ENCODE results near the gene ZEB2.

Gene ZEB2

DNA sequence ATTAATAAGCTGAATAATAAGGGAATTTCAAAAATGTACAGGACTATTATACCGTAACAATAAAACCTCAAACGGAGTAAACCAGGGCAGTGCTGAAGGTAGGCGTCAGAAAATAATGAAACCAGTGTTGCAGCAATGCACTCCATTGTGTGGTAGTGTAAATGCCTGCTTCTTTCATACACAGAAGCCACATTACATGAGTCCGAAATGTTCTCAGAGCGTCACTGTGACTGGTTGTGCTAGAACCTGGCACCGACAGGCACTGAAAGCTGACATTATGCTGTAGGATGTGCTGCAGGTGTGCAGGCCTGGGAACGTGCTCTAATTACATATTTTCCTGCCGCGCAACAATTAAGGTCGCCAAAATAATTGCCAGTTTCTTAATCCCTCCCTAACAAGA lies 53.3 kb downstream of the ZEB2 start:
- H3K27ac ChIP-seq (ENCODE audit: low read length), result no peak overlapping the region
- no peak overlapping the region for H3K4me2 ChIP-seq (ENCODE audit: insufficient read depth, low read length)
- no peaks in the 10 kb centered on the region for H4K20me1 ChIP-seq (ENCODE audit: insufficient read depth, low read length)
- H3K36me3 ChIP-seq (ENCODE audit: insufficient read depth, low read length), result no peaks in the 10 kb centered on the region
- no peaks in the 10 kb centered on the region for H3K27me3 ChIP-seq (ENCODE audit: insufficient read depth, low read length, poor library complexity)
- H3K4me3 ChIP-seq (ENCODE audit: low read depth in 1 of 2, low read length in 2 of 2), result no peak overlapping the region
- H3K9ac ChIP-seq (ENCODE audit: low read depth, low read length), result no peak overlapping the region
- no peak for ATAC-seq (ENCODE audit: insufficient read depth, low read depth)
- H2AFZ ChIP-seq (ENCODE audit: low read depth, low read length), result no peak overlapping the region
- H3K4me1 ChIP-seq (ENCODE audit: insufficient read depth, low read length), result no peaks in the 10 kb centered on the region
- H3K79me2 ChIP-seq (ENCODE audit: insufficient read depth, low read length), result no peaks in the 10 kb centered on the region
- no peaks in the 10 kb centered on the region for H3K9me3 ChIP-seq (ENCODE audit: insufficient read depth, low read length, severe bottlenecking)
- no peak for TF ChIP-seq CTCF (IDR thresholded peaks at IDR 0.05; ENCODE audit: borderline replicate concordance, extremely low read depth, low read length, poor library complexity, severe bottlenecking)
- TF ChIP-seq EZH2 (IDR thresholded peaks at IDR 0.05; ENCODE audit: borderline replicate concordance, low read depth, low read length, severe bottlenecking), result no peak
- DNase-seq, result no peak

DNA sequence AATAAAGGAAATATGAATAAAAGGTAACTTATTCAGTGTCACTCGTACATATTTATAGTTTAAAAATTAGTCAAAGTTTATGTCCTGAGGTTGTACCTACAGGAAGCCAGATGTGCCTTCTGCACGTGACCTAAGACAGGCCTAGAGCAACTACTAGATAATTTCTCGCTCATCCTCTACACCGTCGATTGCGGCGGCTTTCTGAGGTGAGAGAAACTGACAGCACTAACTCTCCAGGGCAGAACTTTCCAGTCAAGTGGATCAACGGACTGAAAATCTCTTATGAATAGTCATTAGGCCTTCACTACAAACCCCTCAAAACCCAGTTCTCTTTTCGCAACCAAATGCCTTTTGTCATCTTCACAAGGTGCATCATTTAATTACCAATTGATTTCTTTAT lies 54.2 kb downstream of the ZEB2 start:
- TF ChIP-seq CTCF (IDR thresholded peaks at IDR 0.05; ENCODE audit: borderline replicate concordance, extremely low read depth, low read length, poor library complexity, severe bottlenecking) (no peak), EZH2 (IDR thresholded peaks at IDR 0.05; ENCODE audit: borderline replicate concordance, low read depth, low read length, severe bottlenecking) (no peak)
- Histone ChIP-seq H3K79me2 (ENCODE audit: insufficient read depth, low read length) (no peaks in the 10 kb centered on the region), H3K36me3 (ENCODE audit: insufficient read depth, low read length) (no peaks in the 10 kb centered on the region), H4K20me1 (ENCODE audit: insufficient read depth, low read length) (no peaks in the 10 kb centered on the region), H3K27me3 (ENCODE audit: insufficient read depth, low read length, poor library complexity) (no peaks in the 10 kb centered on the region), H3K9ac (ENCODE audit: low read depth, low read length) (no peak overlapping the region), H3K27ac (ENCODE audit: low read length) (no peak overlapping the region), H3K9me3 (ENCODE audit: insufficient read depth, low read length, severe bottlenecking) (no peaks in the 10 kb centered on the region), H3K4me2 (ENCODE audit: insufficient read depth, low read length) (no peak overlapping the region), H2AFZ (ENCODE audit: low read depth, low read length) (no peak overlapping the region), H3K4me1 (ENCODE audit: insufficient read depth, low read length) (no peaks in the 10 kb centered on the region), H3K4me3 (ENCODE audit: low read depth in 1 of 2, low read length in 2 of 2) (no peak overlapping the region)
- no peak for ATAC-seq (ENCODE audit: insufficient read depth, low read depth)
- DNase-seq, result no peak

GRCh38 chr2:144464730-144465129 lies 55.2 kb downstream of the ZEB2 start:
- H4K20me1 ChIP-seq (ENCODE audit: insufficient read depth, low read length), result no peaks in the 10 kb centered on the region
- no peak for DNase-seq
- H3K9me3 ChIP-seq (ENCODE audit: insufficient read depth, low read length, severe bottlenecking), result no peaks in the 10 kb centered on the region
- ATAC-seq (ENCODE audit: insufficient read depth, low read depth), result no peak
- H3K36me3 ChIP-seq (ENCODE audit: insufficient read depth, low read length), result no peaks in the 10 kb centered on the region
- H2AFZ ChIP-seq (ENCODE audit: low read depth, low read length), result no peak overlapping the region
- TF ChIP-seq EZH2 (IDR thresholded peaks at IDR 0.05; ENCODE audit: borderline replicate concordance, low read depth, low read length, severe bottlenecking) (no peak), CTCF (IDR thresholded peaks at IDR 0.05; ENCODE audit: borderline replicate concordance, extremely low read depth, low read length, poor library complexity, severe bottlenecking) (no peak)
- no peak overlapping the region for H3K4me3 ChIP-seq (ENCODE audit: low read depth in 1 of 2, low read length in 2 of 2)
- no peaks in the 10 kb centered on the region for H3K27me3 ChIP-seq (ENCODE audit: insufficient read depth, low read length, poor library complexity)
- no peaks in the 10 kb centered on the region for H3K4me1 ChIP-seq (ENCODE audit: insufficient read depth, low read length)
- H3K4me2 ChIP-seq (ENCODE audit: insufficient read depth, low read length), result no peak overlapping the region
- H3K79me2 ChIP-seq (ENCODE audit: insufficient read depth, low read length), result no peaks in the 10 kb centered on the region
- no peak overlapping the region for H3K27ac ChIP-seq (ENCODE audit: low read length)
- H3K9ac ChIP-seq (ENCODE audit: low read depth, low read length), result no peak overlapping the region

DNA sequence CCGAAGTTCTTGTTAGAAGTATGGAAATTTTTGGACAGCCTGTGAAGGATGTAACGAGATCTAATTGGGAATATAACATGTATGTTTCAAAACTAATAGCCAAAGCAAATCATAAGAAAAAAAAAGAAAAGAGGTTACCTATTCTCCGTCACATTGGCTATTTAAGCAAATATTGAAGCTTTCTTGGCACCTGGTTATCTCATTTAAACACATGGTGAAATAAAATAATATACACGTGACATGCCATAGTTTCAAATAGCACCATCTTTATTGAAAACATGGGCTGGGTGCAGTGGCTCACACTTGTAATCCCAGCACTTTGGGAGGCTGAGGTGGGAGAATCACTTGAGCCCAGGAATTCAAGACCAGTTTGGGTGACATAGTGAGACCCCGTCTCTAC lies 56.7 kb downstream of the ZEB2 start:
- Histone ChIP-seq H3K4me2 (ENCODE audit: insufficient read depth, low read length) (no peak overlapping the region), H3K27ac (ENCODE audit: low read length) (no peak overlapping the region)
- ATAC-seq (ENCODE audit: insufficient read depth, low read depth), result no peak

More for the DNA sequence above, 56.7 kb downstream of the ZEB2 start:
- H4K20me1 ChIP-seq (ENCODE audit: insufficient read depth, low read length), result no peaks in the 10 kb centered on the region
- TF ChIP-seq EZH2 (IDR thresholded peaks at IDR 0.05; ENCODE audit: borderline replicate concordance, low read depth, low read length, severe bottlenecking) (no peak), CTCF (IDR thresholded peaks at IDR 0.05; ENCODE audit: borderline replicate concordance, extremely low read depth, low read length, poor library complexity, severe bottlenecking) (no peak)
- no peak overlapping the region for H2AFZ ChIP-seq (ENCODE audit: low read depth, low read length)
- H3K9me3 ChIP-seq (ENCODE audit: insufficient read depth, low read length, severe bottlenecking), result no peaks in the 10 kb centered on the region
- no peaks in the 10 kb centered on the region for H3K36me3 ChIP-seq (ENCODE audit: insufficient read depth, low read length)
- DNase-seq, result no peak
- no peaks in the 10 kb centered on the region for H3K27me3 ChIP-seq (ENCODE audit: insufficient read depth, low read length, poor library complexity)
- no peak overlapping the region for H3K4me3 ChIP-seq (ENCODE audit: low read depth in 1 of 2, low read length in 2 of 2)
- H3K79me2 ChIP-seq (ENCODE audit: insufficient read depth, low read length), result no peaks in the 10 kb centered on the region
- H3K9ac ChIP-seq (ENCODE audit: low read depth, low read length), result no peak overlapping the region
- H3K4me1 ChIP-seq (ENCODE audit: insufficient read depth, low read length), result no peaks in the 10 kb centered on the region
